ENCODE measurements around the gene MADD.

DNA sequence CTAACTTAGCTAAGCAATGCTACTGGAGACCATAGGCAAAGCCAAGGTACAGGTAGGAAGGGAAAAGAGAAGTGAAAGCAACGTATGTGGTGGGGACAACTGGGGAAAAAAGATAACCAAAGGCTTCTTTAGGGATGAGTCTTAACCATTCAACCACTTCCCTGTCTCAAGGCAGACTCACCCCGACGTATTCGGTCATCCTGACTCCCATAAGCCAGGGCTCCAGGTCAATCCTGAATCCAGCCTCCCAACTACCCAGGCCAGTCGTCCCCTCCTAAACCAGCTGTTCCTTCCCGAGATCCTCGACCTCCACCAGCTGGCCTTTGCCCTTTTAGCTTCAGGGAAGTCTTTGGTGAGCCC lies 21.6 kb upstream of the MADD start:
- TF ChIP-seq, protein P1, sequence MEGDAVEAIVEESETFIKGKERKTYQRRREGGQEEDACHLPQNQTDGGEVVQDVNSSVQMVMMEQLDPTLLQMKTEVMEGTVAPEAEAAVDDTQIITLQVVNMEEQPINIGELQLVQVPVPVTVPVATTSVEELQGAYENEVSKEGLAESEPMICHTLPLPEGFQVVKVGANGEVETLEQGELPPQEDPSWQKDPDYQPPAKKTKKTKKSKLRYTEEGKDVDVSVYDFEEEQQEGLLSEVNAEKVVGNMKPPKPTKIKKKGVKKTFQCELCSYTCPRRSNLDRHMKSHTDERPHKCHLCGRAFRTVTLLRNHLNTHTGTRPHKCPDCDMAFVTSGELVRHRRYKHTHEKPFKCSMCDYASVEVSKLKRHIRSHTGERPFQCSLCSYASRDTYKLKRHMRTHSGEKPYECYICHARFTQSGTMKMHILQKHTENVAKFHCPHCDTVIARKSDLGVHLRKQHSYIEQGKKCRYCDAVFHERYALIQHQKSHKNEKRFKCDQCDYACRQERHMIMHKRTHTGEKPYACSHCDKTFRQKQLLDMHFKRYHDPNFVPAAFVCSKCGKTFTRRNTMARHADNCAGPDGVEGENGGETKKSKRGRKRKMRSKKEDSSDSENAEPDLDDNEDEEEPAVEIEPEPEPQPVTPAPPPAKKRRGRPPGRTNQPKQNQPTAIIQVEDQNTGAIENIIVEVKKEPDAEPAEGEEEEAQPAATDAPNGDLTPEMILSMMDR (IDR thresholded peaks at IDR 0.05; ENCODE audit: borderline replicate concordance, extremely low read depth, low read length, poor library complexity, severe bottlenecking): no peak
- no peak for TF ChIP-seq EZH2 (IDR thresholded peaks at IDR 0.05; ENCODE audit: borderline replicate concordance, low read depth, low read length, severe bottlenecking)

All from DND-41 (cell line).